NOMO-1 (cell line): ENCODE results near the gene ATP10D.

Experiments used
- DNase-seq, 2 experiments: peaks; one replicate each; lab custom pipeline; 2025; ENCODE audit not compliant: unreplicated experiment in 2 of 2; lab: John Stamatoyannopoulos, UW

The ATP10D gene

DNA sequence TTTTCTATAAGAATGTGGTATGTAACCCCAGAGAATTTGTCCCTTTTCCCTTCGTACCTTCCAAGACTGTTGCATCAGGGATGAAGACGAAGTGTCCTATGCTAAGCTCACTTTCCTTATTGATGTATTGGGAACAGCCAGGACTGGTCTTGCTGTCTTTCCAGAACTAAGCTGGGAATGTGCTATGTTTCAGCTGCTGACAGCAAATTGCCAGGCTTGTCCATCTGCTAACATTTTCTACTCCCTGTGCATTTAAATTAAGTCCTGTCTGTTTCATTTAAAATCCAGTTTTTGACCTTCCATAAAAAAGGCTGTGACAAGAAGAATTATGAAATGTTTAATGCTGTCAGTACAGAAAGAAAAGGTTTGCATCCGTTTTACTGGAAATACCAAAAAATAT is 87.9 kb downstream of the ATP10D start:
- DNase-seq = no peak

DNA sequence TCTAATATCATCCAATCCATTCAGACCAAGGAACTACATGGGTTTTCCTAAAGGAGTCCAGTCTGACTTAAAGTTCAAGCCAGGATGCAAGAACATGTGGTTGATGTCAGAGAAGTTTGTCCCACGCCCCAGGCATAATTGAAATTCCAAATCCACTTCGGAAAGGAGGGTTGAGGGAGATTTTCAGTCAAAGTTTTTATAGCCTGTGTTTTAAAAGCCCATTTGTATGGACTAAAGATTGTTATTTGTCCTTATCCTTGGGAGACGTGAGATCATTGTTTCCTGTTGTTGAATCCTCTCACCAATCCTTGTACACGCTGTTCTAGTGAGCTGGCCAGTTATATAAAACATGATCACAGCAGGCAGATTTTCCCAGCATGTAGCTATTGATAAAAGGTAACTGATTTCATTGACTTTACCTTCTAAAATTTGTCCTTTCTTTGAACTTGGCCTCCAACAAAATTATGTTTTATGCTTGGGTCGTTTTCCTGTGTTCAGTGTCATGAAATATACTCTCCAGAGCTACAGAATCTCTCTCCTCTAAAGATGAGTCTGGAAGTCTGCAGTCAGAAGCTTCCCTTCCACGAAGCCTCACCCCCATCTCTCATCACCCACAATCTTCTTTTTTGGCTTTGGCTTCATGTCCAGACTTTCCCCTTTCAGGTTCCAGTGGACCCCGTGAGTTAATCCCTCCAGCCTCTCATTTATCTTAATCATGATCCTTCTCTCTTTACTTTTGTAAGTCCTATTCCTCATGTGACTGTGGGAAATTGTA is 92.9 kb downstream of the ATP10D start:
- no peak for DNase-seq

DNA sequence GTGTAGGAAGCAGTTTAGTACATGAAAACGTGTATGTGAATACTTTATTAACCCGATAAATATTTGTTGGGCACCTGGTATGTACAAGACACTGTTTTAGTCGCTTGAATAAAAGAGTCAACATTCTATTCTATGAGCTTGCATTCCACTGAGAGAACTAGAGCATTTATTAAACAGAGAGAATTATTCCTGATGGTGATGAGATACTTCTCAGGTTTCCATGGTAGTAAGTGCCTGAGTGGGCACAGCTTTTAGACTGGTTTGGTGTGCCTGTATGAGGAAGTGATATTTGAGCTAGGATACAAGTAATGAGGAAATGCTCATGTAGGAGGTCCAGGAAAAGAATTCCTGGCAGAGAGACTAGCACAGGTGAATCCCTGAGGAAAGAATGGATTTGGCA is 94.2 kb downstream of the ATP10D start:
- DNase-seq = no peak

DNA sequence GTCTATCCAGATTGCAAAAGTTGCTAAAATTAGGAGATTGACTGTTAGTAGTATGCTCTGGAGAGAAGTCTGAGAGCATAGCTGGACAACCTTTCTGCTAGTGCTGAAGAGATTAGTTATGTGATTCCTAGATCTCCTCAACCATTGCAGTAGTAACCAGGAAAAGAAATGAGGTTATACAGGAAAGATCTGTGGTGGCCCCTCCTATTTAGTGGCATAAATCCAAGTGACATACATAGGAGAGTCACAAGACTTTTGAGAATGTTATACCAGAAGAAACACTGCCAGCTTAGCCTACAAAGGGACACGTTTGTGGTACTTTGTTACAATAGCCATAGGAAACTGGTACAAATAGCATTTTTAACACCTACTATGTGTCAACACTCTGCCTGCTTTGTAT is 105.2 kb downstream of the ATP10D start:
- no peak for DNase-seq

- DNase-seq = no peak
Measured at GRCh38 chr4:47597696-47598095, 112.6 kb downstream of the ATP10D start.

DNA sequence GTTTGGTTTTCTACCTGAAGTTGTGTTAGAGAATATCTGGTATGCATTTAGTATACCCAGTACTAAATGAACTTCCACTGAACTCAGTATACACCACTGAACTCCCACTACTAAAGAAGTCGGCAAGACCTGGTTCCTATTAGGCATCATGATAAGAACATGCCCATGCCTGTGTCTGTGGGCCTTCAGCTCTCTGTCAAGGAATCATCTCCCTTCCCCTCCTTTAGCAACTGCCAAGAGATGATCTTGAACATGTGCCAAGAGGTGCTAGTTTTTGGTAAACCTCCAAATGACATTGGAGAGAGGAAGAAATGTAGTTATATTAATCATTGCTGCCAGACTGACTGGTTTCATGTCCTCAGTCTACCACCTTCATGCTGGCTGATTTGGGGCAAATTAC is 113.2 kb downstream of the ATP10D start:
- DNase-seq = no peak

DNA sequence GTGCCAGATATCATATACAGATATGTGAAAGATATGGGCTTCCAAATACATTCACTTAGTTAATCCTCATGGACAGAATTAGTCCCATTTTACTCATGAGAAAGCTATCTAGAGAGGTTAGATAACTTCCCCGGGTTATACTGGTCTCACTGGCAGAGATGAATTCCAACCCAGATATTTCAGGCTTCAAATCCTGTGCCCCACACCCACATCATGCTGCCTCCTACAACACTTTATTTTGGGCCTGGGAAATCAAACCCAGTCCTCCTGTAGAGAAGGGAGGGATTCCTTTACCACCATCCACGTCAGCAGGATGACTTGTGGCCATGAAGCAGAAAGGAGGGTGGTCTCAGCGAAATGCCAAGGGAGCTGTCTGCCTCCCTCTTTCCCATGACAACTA is 113.8 kb downstream of the ATP10D start:
- no peak for DNase-seq

DNA sequence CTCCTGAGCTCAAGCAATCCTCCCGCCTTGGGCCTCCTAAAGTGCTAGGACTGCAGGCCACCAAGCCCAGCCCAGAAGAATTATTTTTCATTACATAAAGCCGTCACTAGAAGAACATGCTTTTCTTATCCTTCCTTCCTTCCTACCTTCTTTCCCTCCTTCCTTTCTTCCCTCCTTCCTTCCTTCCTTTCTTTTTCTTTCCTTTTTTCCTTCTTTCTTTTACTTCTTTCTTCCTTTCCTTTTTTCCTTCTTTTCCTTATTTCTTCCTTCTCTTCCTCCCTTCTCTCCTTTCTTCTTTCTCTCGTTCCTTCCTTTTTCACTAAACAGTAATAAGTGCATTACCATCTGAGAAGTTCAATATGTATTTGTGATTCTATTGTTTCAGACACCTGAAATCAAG is 121.4 kb downstream of the ATP10D start:
- no peak for DNase-seq

GRCh38 chr4:47612116-47613023 is 127.3 kb downstream of the ATP10D start:
- DNase-seq = no peak

- no peak for DNase-seq
Measured at GRCh38 chr4:47615385-47615784, 130.3 kb downstream of the ATP10D start.

- no peak for DNase-seq
Measured at GRCh38 chr4:47617607-47618006, 132.5 kb downstream of the ATP10D start.

DNA sequence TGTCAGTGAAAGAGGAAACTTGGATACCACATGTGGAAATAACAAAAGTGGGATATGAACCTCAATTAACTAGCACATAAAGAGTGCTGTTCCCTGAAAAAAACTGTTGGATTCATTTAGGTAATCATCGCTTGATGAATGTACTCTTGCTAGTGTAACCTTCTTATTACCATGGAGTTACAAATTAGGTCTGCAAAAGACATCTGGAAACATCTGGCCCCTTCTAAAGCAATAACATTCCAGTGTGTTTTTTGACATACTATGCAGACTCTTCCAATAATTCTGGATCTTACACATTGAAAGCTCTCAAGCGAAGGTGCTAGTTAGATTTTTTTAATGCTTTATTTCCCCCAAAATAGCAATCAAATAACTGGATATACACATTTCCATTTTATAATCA is 134.6 kb downstream of the ATP10D start:
- no peak for DNase-seq

DNA sequence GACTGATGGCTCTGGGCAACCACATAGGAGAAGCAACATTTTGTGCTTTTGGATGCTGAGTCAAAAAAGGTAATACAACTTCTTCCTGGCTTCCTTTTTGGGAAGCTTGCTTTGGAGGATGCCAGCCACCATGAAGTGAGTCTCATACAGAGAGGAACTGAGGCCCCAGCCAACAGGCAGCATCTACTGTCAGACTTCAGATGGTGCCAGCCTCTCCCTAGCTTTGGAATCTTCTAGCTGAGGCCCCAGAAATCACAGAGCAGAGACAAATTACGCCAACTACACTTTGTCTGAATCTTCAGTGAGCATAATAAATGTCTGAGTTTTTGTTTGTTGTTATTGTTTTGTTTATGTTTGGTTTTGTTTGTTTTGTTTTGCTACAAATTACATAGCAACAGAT is 136.1 kb downstream of the ATP10D start:
- DNase-seq = no peak

- DNase-seq = no peak
Measured at GRCh38 chr4:47624031-47624441, 139.0 kb downstream of the ATP10D start.

DNA sequence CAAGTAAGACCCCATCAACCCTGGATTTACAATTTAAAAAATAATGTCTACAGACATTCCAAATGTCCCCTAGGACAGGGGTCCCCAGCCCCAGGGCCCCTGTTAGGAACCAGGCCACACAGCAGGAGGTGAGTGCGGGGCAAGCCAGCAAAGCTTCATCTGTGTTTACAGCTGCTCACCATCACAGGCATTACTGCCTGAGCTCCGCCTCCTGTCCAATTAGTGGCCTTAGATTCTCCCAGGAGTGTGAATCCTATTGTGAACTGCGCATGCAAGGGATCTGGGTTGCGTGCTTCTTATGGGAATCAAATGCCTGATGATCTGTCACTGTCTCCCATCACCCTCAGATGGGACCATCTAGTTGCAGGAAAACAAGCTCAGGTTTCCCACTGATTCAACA is 146.1 kb downstream of the ATP10D start:
- no peak for DNase-seq

GRCh38 chr4:47639531-47639930 is 154.5 kb downstream of the ATP10D start:
- DNase-seq = no peak

- DNase-seq = no peak
Measured at GRCh38 chr4:47640911-47641310, 155.8 kb downstream of the ATP10D start.

- no peak for DNase-seq
Measured at GRCh38 chr4:47641755-47642154, 156.7 kb downstream of the ATP10D start.

- DNase-seq = no peak
Measured at GRCh38 chr4:47642191-47642830, 157.2 kb downstream of the ATP10D start.
